Neural cell (in vitro differentiated cells): ENCODE results near the gene BTBD19.
A peak's percentile ranks its signal among the peaks of the same experiment; 100 is the strongest.

ENCODE experiments used
- CTCF ChIP-seq: fragments of 450-650 bp; IDR thresholded peaks from 2 replicates; pipeline ENCODE4 v1.5.1; 2014; ENCODE audit warnings: antibody characterized with exemption, mild to moderate bottlenecking, moderate library complexity; ENCODE audit not compliant: poor library complexity, severe bottlenecking
- EZH2 ChIP-seq: fragments of 200-600, 300-800 bp; shearing (Covaris generic), sonication (generic); IDR thresholded peaks from 2 replicates; pipeline ENCODE4 v1.6.1; 2014; ENCODE audit warnings: antibody characterized with exemption, low read length, borderline replicate concordance, mild to moderate bottlenecking; ENCODE audit not compliant: insufficient read depth, poor library complexity, severe bottlenecking

- no peak for TF ChIP-seq EZH2
- peak; percentile 84 for TF ChIP-seq CTCF
Observed at GRCh38 chr1:44835738-44836675, 27.7 kb downstream of the BTBD19 start.
